ENCODE results near the gene C6orf62. TPM values are rescaled to one million over a fixed set of nuclear protein-coding genes. Genes with fewer than 3 reads are reported as not detected.
"Not testable (repeated sequence)": the region's sequence is repeated elsewhere in the genome, so short reads cannot be mapped to it uniquely, and the experiment has no call there.

Gene C6orf62
- total RNA-seq, 2 donors from 2014 or later = 95.1 to 115 TPM

DNA sequence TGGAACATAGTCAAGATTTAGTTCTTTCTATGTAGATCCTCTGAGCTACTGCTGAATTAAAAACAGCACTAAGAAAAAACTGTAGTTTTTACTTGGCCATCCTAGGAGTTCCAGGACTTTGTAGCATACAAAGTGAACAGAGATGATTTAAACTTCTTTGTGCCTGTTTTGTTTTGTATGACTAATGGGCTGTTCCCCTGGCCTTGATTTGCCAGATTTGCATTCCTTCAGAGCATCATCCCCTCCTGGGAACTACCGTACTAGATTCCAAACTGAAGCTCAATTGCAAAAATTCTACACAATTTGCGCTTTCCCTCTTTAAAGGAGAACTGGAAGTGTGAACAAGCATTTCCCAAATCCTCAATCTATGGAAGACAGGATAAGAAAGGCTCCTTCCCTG is 29.0 kb downstream of the C6orf62 start:
- no peak for DNase-seq (ENCODE audit: low spot score)
- Histone ChIP-seq H3K27ac (no peak overlapping the region), H3K36me3 (no peaks in the 10 kb centered on the region), H3K4me1 (replicated peaks) (no peaks in the 10 kb centered on the region), H3K4me3 (no peak overlapping the region), H3K27me3 (replicated peaks; ENCODE audit: insufficient read depth) (no peaks in the 10 kb centered on the region), H3K9me3 (no peaks in the 10 kb centered on the region)
- intact Hi-C loops (cut with DNase I) = no loop called here
- 85% methylated on average over 2 of the region's 2 CpGs for WGBS
- no peak for TF ChIP-seq POLR2A (IDR thresholded peaks at IDR 0.05)
- no peak for TF ChIP-seq POLR2AphosphoS5 (IDR thresholded peaks at IDR 0.05)
- TF ChIP-seq, protein P1, sequence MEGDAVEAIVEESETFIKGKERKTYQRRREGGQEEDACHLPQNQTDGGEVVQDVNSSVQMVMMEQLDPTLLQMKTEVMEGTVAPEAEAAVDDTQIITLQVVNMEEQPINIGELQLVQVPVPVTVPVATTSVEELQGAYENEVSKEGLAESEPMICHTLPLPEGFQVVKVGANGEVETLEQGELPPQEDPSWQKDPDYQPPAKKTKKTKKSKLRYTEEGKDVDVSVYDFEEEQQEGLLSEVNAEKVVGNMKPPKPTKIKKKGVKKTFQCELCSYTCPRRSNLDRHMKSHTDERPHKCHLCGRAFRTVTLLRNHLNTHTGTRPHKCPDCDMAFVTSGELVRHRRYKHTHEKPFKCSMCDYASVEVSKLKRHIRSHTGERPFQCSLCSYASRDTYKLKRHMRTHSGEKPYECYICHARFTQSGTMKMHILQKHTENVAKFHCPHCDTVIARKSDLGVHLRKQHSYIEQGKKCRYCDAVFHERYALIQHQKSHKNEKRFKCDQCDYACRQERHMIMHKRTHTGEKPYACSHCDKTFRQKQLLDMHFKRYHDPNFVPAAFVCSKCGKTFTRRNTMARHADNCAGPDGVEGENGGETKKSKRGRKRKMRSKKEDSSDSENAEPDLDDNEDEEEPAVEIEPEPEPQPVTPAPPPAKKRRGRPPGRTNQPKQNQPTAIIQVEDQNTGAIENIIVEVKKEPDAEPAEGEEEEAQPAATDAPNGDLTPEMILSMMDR (IDR thresholded peaks at IDR 0.05) = no peak

DNA sequence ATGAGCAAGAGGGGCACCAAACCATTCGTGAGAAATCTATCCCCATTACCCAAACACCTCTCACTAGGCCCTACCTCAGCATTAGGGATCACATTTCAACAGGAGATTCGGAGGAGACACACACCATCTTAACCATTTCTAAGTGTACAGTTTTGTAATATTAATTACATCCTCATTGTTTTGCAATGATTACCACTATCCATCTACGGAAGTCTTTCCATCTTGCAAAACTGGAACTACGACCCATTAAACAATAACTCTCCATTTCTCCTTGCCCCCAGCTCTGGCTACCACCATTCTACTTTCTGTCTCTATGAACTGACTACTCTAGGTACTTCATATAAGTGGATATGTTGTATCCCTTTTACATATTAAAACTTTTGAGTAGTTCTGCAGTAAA is 32.0 kb downstream of the C6orf62 start:
- H3K27me3 ChIP-seq (replicated peaks; ENCODE audit: insufficient read depth) = no peaks in the 10 kb centered on the region
- no peak overlapping the region for H3K4me3 ChIP-seq
- H3K36me3 ChIP-seq = no peaks in the 10 kb centered on the region
- H3K27ac ChIP-seq = no peak overlapping the region
- no peaks in the 10 kb centered on the region for H3K4me1 ChIP-seq (replicated peaks)
- DNase-seq (ENCODE audit: low spot score) = no peak
- intact Hi-C loops (cut with DNase I) = no loop called here
- no peaks in the 10 kb centered on the region for H3K9me3 ChIP-seq
- 87% methylated on average over 4 of the region's 4 CpGs for WGBS
- TF ChIP-seq POLR2AphosphoS5 (IDR thresholded peaks at IDR 0.05) (no peak), POLR2A (IDR thresholded peaks at IDR 0.05) (no peak)
- TF ChIP-seq, protein P1 (IDR thresholded peaks at IDR 0.05) = no peak

DNA sequence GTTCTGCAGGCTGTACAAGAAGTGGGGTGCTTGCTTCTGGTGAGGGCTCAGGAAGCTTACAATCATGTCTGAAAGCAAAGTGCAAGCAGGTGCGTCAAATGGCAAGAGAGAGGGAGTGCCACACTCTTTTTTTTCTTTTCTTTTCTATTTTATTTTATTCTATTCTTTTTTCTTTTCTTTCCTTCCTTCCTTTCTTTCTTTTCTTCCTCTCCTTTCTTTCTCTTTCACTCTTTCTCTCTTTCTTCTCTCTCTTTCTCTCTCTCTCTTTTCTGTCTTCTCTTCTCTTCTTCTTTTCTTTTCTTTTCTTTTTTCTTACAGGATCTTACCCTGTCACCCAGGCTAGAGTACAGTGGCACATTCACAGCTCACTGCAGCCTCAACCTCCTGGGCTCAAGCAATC is 32.5 kb downstream of the C6orf62 start:
- Histone ChIP-seq H3K36me3 (no peaks in the 10 kb centered on the region), H3K9me3 (no peaks in the 10 kb centered on the region), H3K4me1 (replicated peaks) (no peaks in the 10 kb centered on the region), H3K27me3 (replicated peaks; ENCODE audit: insufficient read depth) (no peaks in the 10 kb centered on the region), H3K27ac (no peak overlapping the region), H3K4me3 (no peak overlapping the region)
- TF ChIP-seq, protein P1 (IDR thresholded peaks at IDR 0.05) = no peak
- no peak for TF ChIP-seq POLR2AphosphoS5 (IDR thresholded peaks at IDR 0.05)
- TF ChIP-seq POLR2A (IDR thresholded peaks at IDR 0.05) = no peak
- intact Hi-C loops (cut with DNase I) = no loop called here
- 95% methylated on average over 1 of the region's 1 CpG for WGBS
- no peak for DNase-seq (ENCODE audit: low spot score)

DNA sequence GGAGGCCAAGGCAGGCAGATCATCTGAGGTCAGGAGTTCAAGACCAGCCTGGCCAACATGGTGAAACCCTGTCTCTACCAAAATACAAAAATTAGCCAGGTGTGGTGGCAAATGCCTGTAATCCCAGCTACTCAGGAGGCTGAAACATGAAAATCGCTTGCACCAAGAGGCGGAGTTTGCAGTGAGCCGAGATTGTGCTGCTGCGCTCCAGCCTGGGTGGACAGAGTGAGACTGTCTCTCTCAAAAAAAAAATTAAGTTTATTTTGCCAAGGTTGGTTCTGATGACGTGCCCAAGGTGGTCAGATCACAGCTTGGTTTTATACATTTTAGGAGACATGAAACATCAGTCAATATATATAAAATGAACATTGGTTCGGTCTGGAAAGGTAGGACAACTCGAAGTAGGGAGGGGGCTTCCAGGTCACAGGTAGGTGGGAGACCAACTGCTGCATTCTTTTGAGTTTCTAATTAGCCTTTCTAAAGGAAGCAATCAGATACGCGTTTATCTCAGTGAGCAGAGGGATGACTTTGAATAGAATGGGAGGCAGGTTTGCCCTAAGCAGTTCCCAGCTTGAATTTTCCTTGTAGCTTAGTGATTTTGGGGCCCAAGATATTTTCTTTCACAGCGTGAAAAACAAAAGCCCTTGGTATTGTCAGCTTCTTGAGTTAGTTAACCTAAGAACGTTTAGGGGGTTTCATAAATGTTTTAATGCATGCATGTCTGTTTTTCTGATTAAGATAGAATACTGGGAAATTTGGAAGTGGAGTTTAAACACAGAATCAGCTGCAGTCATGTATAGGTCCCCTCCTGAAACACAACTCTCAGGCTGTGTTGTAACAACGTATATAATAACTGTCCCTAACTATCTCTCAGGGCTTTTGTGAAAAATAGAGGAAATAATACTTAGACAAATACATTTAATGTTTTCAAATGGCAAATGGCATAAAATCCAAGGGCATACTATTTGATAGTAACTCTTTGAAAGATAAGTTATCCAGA is 35.4 kb downstream of the C6orf62 start:
- DNase-seq (ENCODE audit: low spot score) = no peak
- H3K36me3 ChIP-seq = no peaks in the 10 kb centered on the region
- TF ChIP-seq POLR2AphosphoS5 (IDR thresholded peaks at IDR 0.05) (no peak), POLR2A (IDR thresholded peaks at IDR 0.05) (no peak)
- TF ChIP-seq, protein P1 (IDR thresholded peaks at IDR 0.05) = no peak
- no peak overlapping the region for H3K27ac ChIP-seq
- 70% methylated on average over 12 of the region's 12 CpGs for whole genome bisulfite sequencing
- H3K9me3 ChIP-seq = no peaks in the 10 kb centered on the region
- no peaks in the 10 kb centered on the region for H3K27me3 ChIP-seq (replicated peaks; ENCODE audit: insufficient read depth)
- no peak overlapping the region for H3K4me3 ChIP-seq
- intact Hi-C loops (cut with DNase I) = no loop called here
- no peaks in the 10 kb centered on the region for H3K4me1 ChIP-seq (replicated peaks)

DNA sequence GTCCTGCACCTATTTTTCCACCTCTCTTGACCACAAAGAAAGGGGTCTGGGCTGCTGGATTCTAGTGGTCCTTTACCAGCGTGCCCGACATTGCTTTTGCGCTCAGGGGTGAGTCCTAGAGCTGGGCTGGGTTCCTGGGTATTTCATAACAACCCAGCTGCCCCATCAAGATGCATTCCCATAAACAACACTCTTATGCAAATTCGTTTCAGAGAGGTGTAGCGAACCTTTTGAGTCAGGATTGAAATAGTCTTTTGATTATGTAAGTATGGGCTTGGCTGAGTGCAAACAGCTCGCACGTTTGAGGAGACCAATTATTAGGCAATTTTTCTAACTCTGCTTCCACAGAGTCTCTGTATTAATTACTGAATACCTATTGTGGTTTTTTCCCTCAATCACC is 38.4 kb downstream of the C6orf62 start:
- WGBS = 90% methylated on average over 7 of the region's 7 CpGs
- no peak for DNase-seq (ENCODE audit: low spot score)
- no peaks in the 10 kb centered on the region for H3K27me3 ChIP-seq (replicated peaks; ENCODE audit: insufficient read depth)

DNA sequence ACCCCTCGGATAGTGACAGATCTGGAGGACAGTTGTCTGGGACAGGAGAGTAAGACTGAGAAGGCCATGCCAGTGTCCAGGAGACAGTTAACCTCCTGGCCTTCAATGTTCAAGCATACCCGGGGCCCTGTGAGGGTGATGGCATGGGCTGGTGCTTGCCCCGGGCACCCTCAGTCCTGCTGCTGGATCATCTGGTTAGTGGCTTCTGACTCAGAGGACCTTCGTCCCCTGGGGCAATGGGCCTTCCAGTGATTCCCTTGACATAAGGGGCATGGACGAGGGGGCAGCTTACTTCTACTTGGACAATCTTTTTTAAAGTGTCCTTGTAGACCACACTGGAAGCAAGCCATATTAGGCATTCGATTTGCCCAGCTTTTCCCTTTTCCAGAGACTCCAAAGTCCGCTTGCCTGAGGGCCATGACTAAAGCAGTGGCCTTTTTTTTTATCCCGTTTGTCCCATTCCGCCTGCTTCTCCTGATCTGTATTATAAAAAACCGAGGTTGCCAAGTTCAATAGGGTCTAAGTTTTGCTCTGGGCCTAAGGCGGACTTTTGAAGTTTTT is 40.1 kb downstream of the C6orf62 start:
- intact Hi-C loops (cut with DNase I); H3K9me3 ChIP-seq: not testable (repeated sequence)
- WGBS = 97% methylated on average over 11 of the region's 11 CpGs

More for the DNA sequence above, 38.4 kb downstream of the C6orf62 start:
- Histone ChIP-seq H3K9me3 (no peaks in the 10 kb centered on the region), H3K27ac (no peak overlapping the region), H3K4me3 (no peak overlapping the region), H3K4me1 (replicated peaks) (no peaks in the 10 kb centered on the region), H3K36me3 (no peaks in the 10 kb centered on the region)
- TF ChIP-seq POLR2AphosphoS5 (IDR thresholded peaks at IDR 0.05) = no peak
- TF ChIP-seq POLR2A (IDR thresholded peaks at IDR 0.05) = no peak
- TF ChIP-seq, protein P1 (IDR thresholded peaks at IDR 0.05) = no peak
- intact Hi-C loops (cut with DNase I) = no loop called here

More for the DNA sequence above, 40.1 kb downstream of the C6orf62 start:
- not testable (repeated sequence) for DNase-seq (ENCODE audit: low spot score); H3K27ac ChIP-seq; H3K4me3 ChIP-seq; H3K27me3 ChIP-seq (replicated peaks; ENCODE audit: insufficient read depth); H3K4me1 ChIP-seq (replicated peaks); H3K36me3 ChIP-seq

Data from prostate gland (tissue), 2 donors.